HG02571 (cell line): ENCODE results near the gene CCDC12.
"Not testable (repeated sequence)": the region's sequence is repeated elsewhere in the genome, so short reads cannot be mapped to it uniquely, and the experiment has no call there.

Source experiments
- ATAC-seq: cut with Tn5 transposase; IDR thresholded peaks from one replicate; pipeline ENCODE4 v1.9.1; 2021; ENCODE audit warnings: mild to moderate bottlenecking, moderate library complexity; ENCODE audit not compliant: unreplicated experiment

Gene CCDC12

DNA sequence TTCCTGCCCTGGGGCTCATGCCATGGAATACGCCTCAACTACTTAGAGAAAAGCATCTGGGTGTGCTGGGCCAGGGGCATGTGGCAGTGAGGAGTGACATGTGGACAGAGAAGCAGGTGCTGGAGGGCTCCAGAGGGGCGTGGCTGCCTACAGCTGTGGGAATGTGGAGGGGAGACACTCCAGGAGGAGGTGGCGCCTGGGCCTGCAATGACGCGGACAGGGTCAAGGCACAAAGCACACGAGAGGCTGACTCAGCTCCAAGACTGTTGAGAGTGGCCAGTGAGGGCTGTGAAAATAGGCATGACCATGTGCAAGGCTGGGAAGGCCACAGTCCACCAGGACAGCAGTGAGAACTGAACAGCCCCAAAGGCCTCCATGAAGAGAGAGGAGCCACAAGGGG, 50.5 kb downstream of the CCDC12 start:
- no peak for ATAC-seq

DNA sequence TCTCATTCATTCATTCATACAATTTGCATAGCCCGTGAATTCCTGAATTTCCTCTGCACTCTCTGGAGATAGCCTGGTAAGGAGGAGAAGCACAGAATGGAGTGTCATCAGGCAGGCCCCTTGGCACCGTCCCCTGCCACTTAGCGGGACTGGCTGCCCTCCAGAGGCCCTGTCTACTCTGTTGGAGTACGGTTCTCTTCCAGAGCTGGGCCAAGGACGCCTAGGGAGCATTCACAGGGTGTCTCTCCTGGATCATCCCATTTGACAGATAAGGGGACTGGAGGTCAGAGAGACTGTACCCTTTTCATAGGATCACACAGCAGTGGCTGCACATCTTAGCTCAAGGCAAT, 51.0 kb downstream of the CCDC12 start:
- no peak for ATAC-seq

GRCh38 chr3:46924921-46925584, 51.5 kb downstream of the CCDC12 start:
- ATAC-seq = no peak

GRCh38 chr3:46923559-46924350, 52.8 kb downstream of the CCDC12 start:
- ATAC-seq = no peak

DNA sequence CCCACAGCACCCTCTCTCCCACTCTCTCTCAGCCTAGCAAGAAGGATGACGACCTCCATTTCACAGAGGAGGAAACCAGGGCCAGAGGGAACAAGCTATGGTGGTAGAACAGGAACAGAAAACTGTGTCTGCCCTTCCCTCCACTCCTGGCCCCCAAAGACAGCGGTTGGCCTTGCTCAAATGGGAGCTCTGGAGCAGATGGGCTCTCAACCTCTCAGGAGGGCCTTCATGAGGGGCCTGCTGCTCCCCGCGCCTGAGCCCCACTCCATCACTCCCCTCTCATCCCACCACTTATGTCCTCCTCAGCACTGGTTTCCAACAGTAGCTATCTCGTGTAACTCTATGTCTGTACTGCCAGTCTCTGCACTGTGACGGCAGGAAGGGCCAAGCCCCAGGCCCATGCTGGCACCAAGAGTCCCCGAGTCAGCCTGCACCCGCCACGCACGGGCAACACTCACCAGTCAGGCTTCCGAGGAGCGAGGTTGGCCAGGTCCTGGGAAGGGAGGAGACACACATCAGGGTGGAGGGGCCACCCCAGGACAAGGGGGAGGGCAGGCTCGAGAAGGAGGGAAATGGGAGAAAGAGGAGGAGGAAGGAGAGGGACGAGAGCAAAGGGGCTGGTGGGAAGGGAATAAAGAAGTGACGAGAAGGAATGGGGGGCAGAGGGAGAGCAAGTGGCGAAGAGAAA, 53.5 kb downstream of the CCDC12 start:
- no peak for ATAC-seq

DNA sequence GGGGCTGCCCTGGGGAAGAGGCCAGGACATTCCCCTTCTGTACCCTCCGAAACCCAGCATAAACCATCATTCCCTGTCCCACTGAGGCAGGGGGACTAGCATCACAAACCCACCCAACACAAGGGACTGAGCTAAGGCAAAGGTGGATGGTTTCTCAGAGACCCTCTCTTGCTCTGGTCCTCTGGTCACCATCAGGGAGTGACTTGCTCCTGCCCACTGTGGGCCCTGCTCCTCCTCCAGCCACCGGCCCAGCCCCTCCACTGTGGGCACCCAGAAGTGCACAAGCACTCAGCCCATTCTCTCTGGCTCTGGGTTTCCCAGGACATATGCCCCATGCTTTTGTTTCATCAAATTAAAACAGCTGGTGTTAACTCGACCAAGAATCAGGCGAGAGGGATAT, 54.1 kb downstream of the CCDC12 start:
- no peak for ATAC-seq

- ATAC-seq = no peak
Measured at GRCh38 chr3:46921871-46922271, 54.7 kb downstream of the CCDC12 start.

- ATAC-seq = no peak
Measured at GRCh38 chr3:46921041-46921440, 55.5 kb downstream of the CCDC12 start.

DNA sequence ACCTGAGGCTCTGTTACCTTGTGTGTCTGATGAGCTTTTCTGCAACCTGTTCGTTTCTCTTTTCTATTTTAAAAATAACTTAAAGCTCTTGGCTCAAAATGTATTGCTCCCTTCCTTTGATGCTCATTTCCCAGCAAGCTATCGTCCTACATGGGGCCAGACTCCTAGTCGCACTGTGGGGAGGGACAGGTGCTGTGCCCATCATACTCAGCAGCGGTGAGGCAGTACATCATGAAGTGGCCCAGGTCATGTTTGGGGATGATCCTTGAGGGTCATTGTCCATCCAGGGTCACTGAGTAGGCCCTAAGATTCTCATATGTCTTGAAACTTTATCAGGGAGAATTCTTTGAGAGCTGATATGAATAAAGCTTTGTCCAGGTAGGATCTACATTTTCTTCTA, 57.9 kb downstream of the CCDC12 start:
- no peak for ATAC-seq

- no peak for ATAC-seq
Measured at GRCh38 chr3:46918202-46918601, 58.3 kb downstream of the CCDC12 start.

- ATAC-seq = no peak
Measured at GRCh38 chr3:46917257-46917656, 59.3 kb downstream of the CCDC12 start.

- no peak for ATAC-seq
Measured at GRCh38 chr3:46916799-46917198, 59.7 kb downstream of the CCDC12 start.

- ATAC-seq = no peak
Measured at GRCh38 chr3:46916278-46916677, 60.3 kb downstream of the CCDC12 start.

DNA sequence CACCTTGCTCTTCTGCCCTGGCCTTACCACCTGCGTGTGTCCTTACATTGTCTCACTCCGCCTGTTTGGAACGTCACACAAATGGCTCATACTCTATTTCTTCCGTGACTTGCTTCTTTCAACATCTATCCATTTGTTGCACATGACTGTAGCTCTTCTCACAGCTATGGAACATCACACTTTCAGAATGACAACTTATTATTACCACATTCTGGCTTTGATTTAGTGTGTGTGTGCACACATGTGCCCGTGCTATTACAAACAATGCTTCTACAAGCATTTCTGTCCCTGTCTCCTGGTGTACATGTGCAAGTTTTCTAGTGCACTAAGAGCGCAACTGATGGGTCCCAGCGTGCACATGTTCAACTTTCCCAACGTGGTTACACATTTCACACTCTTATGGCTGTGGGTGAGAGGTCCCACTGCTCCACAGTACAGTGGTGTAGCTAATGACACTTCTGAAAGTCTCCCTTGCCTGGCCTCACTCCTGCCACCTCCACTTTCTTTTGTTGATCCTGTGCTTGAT, 61.2 kb downstream of the CCDC12 start:
- ATAC-seq = no peak

GRCh38 chr3:46914849-46915248, 61.7 kb downstream of the CCDC12 start:
- no peak for ATAC-seq

- ATAC-seq = no peak
Measured at GRCh38 chr3:46913644-46914043, 62.9 kb downstream of the CCDC12 start.

- no peak for ATAC-seq
Measured at GRCh38 chr3:46912986-46913385, 63.6 kb downstream of the CCDC12 start.

DNA sequence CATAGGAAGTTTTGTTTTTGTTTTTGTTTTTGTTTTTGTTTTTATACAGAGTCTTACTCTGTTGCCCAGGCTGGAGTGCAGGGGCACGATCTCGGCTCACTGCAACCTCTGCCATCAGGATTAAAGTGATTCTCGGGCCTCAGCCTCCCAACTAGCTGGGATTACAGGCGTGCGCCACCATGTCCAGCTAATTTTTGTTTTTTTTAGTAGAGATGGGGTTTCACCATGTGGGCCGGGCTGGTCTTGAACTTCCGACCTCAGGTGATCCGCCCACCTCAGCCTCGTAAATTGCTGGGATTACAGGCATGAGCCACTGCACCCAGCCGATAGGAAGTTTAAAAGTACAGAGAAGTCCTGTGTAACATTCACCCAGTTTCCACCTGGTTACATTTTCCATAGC, 65.6 kb downstream of the CCDC12 start:
- ATAC-seq = not testable (repeated sequence)

GRCh38 chr3:46910166-46910760, 66.3 kb downstream of the CCDC12 start:
- ATAC-seq = no peak

- no peak for ATAC-seq
Measured at GRCh38 chr3:46909535-46910161, 66.9 kb downstream of the CCDC12 start.

DNA sequence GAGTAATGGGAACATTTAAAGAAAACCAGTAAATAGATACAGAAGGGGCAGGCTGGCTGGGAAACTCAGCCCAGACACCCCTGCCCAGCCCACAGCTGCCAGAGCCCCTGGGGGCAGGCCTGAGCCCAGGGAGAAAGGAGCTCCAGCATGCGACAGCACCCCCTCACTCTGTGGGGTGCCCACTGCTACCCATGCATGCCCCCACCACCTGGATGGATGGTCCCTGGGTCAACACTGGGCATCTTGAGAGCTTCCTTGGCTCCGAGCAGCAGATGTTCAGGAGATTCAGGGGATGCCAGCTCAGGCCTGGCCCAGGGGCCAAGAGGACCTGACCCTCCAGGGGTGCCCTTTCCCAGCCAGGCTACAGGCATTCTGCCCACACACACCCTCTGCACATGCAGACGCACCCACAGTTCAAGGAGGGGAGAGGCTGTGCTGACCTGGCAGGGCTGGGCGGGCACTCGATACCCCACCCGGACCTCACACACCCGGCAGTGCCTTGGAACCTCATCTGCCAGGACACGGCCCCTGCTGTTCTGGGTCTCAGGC, 67.5 kb downstream of the CCDC12 start:
- no peak for ATAC-seq
